GM20000 (cell line): ENCODE measurements around the gene HLF.

Experiments used
- DNase-seq: peaks from one replicate; pipeline ENCODE4 v3.0.0; 2012; ENCODE audit warnings: low spot score
- CTCF ChIP-seq: IDR thresholded peaks from 2 replicates; pipeline ENCODE4 v1.5.1; 2012; ENCODE audit warnings: mild to moderate bottlenecking, control low read depth; ENCODE audit errors: extremely low read depth, missing control alignments

Gene HLF

GRCh38 chr17:55320594-55321426 lies 56.0 kb downstream of the HLF start:
- DNase-seq = no peak
- no peak for TF ChIP-seq CTCF

GRCh38 chr17:55321427-55322060 lies 56.8 kb downstream of the HLF start:
- no peak for DNase-seq
- no peak for TF ChIP-seq CTCF

- no peak for TF ChIP-seq CTCF
- DNase-seq = no peak
Measured at GRCh38 chr17:55322453-55322985, 57.8 kb downstream of the HLF start.

DNA sequence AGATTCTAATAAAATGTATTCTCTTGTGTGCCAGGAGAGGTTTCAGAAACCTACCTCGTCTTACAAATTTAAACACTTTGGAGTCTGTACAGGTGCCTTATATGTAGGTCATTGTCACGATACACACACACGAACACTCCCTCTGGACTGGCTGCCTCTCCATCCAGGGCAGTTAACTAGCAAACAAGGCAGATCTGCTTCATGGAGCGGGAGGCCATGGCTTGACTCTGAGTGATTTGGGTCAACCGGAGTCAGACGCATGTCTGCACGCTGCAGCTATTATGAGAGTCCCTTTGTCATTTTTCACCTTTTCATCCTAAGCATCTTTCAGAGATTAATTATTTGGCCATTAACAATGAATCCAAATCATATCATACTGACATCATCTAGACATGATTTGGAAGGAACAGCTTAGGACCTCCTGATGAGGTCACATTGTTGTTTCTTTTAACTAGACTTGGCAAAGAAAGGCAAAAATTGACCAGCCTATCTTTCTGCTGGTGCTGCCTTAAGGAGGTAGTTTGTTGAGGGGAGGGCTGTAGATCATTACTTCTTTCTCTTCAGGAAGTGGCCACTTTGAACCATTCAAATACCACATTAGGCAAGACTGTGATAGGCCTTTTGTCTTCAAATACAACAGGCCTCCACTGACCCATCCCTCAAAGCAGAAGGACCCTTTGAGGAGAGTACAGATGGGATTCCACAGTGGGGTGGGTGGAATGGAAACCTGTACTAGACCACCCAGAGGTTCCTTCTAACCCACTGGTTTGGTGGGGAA lies 58.9 kb downstream of the HLF start:
- no peak for DNase-seq
- no peak for TF ChIP-seq CTCF

- DNase-seq = no peak
- no peak for TF ChIP-seq CTCF
Measured at GRCh38 chr17:55324296-55324978, 59.7 kb downstream of the HLF start.

GRCh38 chr17:55325406-55325805 lies 60.6 kb downstream of the HLF start:
- DNase-seq = no peak
- no peak for TF ChIP-seq CTCF
